ENCODE measurements around the gene ATXN7. TPM values are rescaled to one million over a fixed set of nuclear protein-coding genes. Genes with fewer than 3 reads are reported as not detected.

Gene ATXN7
- total and polyA plus RNA-seq, 2 of the 13 experiments (the other 11 are each of a cell fraction or from before 2014, with no cell fraction given), result 13.8 to 20.0 TPM

GRCh38 chr3:64023187-64023860 is 159.7 kb downstream of the ATXN7 start, which contains the start of gene PSMD6 (continued):
- TF ChIP-seq ZNF275 (CRISPR knock-in tag; IDR thresholded peaks at IDR 0.05; ENCODE audit: borderline replicate concordance), result peak; percentile 75; the same call in 1 of the 2 replicates
- no peak for TF ChIP-seq GTF3A (CRISPR knock-in tag; conservative IDR thresholded peaks at IDR 0.05)
- peak; percentile 65 for TF ChIP-seq SP2 (CRISPR knock-in tag; IDR thresholded peaks at IDR 0.05)
- TF ChIP-seq ZZZ3 (CRISPR knock-in tag; IDR thresholded peaks at IDR 0.05; ENCODE audit: borderline replicate concordance), result peak; percentile 91; the same call in 1 of the 2 replicates
- no peak for TF ChIP-seq TFDP2 (CRISPR knock-in tag; IDR thresholded peaks at IDR 0.05)
- TF ChIP-seq REL (CRISPR knock-in tag; conservative IDR thresholded peaks at IDR 0.05), result peak; percentile 26; the same call in 1 of the 2 replicates
- no peak for TF ChIP-seq ZNF460 (CRISPR knock-in tag; IDR thresholded peaks at IDR 0.05; ENCODE audit: borderline replicate concordance)
- 0 out of 2 replicates have a peak, but pooled peaks have one; percentile 19 for TF ChIP-seq ZFP37 (CRISPR knock-in tag; IDR thresholded peaks at IDR 0.05; ENCODE audit: borderline replicate concordance)
- no peak; the same call in 1 of the 2 replicates for TF ChIP-seq FOSL1 (CRISPR knock-in tag; IDR thresholded peaks at IDR 0.05; ENCODE audit: borderline replicate concordance)
- TF ChIP-seq ZNF839 (CRISPR knock-in tag; IDR thresholded peaks at IDR 0.05; ENCODE audit: borderline replicate concordance), result peak; percentile 72; the same call in 1 of the 2 replicates
- TF ChIP-seq NCOA1 (CRISPR knock-in tag; IDR thresholded peaks at IDR 0.05), result no peak
- TF ChIP-seq RBFOX2 (IDR thresholded peaks at IDR 0.05; ENCODE audit: low read depth, low read length), result peak; percentile 94
- TF ChIP-seq SIN3A (IDR thresholded peaks at IDR 0.05; ENCODE audit: borderline replicate concordance, low read depth, low read length), result peak; percentile 78; the same call in 1 of the 2 replicates
- no peak for TF ChIP-seq TRIM24 (CRISPR knock-in tag; IDR thresholded peaks at IDR 0.05)
- TF ChIP-seq YEATS2 (CRISPR knock-in tag; IDR thresholded peaks at IDR 0.05; ENCODE audit: borderline replicate concordance), result peak; percentile 96
- peak; percentile 93 for TF ChIP-seq ETV6 (CRISPR knock-in tag; conservative IDR thresholded peaks at IDR 0.05)
- 0 out of 2 replicates have a peak, but pooled peaks have one; percentile 52 for TF ChIP-seq MYNN (CRISPR knock-in tag; IDR thresholded peaks at IDR 0.05; ENCODE audit: low read depth)
- no peak for TF ChIP-seq ZNF484 (CRISPR knock-in tag; IDR thresholded peaks at IDR 0.05; ENCODE audit: borderline replicate concordance, low read depth)
- no peak for TF ChIP-seq ZNF644 (CRISPR knock-in tag; IDR thresholded peaks at IDR 0.05; ENCODE audit: low read depth)
- TF ChIP-seq E2F5 (CRISPR knock-in tag; conservative IDR thresholded peaks at IDR 0.05), result 0 out of 2 replicates have a peak, but pooled peaks have one; percentile 55
- TF ChIP-seq CBX2 (IDR thresholded peaks at IDR 0.05; ENCODE audit: low read depth, low read length), result no peak
- 0 out of 2 replicates have a peak, but pooled peaks have one; percentile 43 for TF ChIP-seq CBX2 (CRISPR knock-in tag; IDR thresholded peaks at IDR 0.05; ENCODE audit: low read depth)
- TF ChIP-seq PAF1 (CRISPR knock-in tag; IDR thresholded peaks at IDR 0.05), result no peak
- TF ChIP-seq MLLT10 (CRISPR knock-in tag; IDR thresholded peaks at IDR 0.05), result no peak
- no peak for TF ChIP-seq ZNF260 (CRISPR knock-in tag; IDR thresholded peaks at IDR 0.05; ENCODE audit: borderline replicate concordance, low read depth)
- TF ChIP-seq NFIC (IDR thresholded peaks at IDR 0.05; ENCODE audit: low read length), result no peak

Data from HepG2 (cell line).